Loucy (cell line): ENCODE results near the gene AGO3.
A peak's percentile ranks its signal among the peaks of the same experiment; 100 is the strongest.

ENCODE experiments used
- H2AFZ ChIP-seq: fragments of 200-600 bp; sonication (generic); 2 replicates; pipeline ENCODE4 v1.6.0; 2016; ENCODE audit warnings: antibody characterized with exemption, mild to moderate bottlenecking, low read length, moderate library complexity
- H3F3A ChIP-seq: fragments of 200-600 bp; 2 replicates; pipeline ENCODE4 v1.6.0; 2016; ENCODE audit warnings: antibody characterized with exemption, low read depth, mild to moderate bottlenecking
- H3K27me3 ChIP-seq: fragments of 200-600 bp; sonication (generic); 2 replicates; pipeline ENCODE4 v1.6.1; 2014; ENCODE audit warnings: low read length, mild to moderate bottlenecking; ENCODE audit not compliant: insufficient read depth, poor library complexity, severe bottlenecking
- H3K36me3 ChIP-seq: fragments of 200-600 bp; sonication (generic); 2 replicates; pipeline ENCODE4 v1.6.1; 2016; ENCODE audit warnings: low read length; ENCODE audit not compliant: insufficient read depth
- H3K4me1 ChIP-seq: fragments of 200-600 bp; sonication (generic); 2 replicates; pipeline ENCODE4 v1.5.1; 2014; ENCODE audit warnings: low read length, mild to moderate bottlenecking; ENCODE audit not compliant: insufficient read depth, poor library complexity, severe bottlenecking
- H3K4me2 ChIP-seq: fragments of 200-600 bp; sonication (generic); 2 replicates; pipeline ENCODE4 v1.6.0; 2014; ENCODE audit warnings: antibody characterized with exemption, low read length, low read depth, mild to moderate bottlenecking; ENCODE audit not compliant: poor library complexity, severe bottlenecking
- H3K4me3 ChIP-seq: fragments of 200-600 bp; sonication (generic); 2 replicates; pipeline ENCODE4 v1.5.1; 2014; ENCODE audit warnings: low read length, mild to moderate bottlenecking, mixed read lengths; ENCODE audit not compliant: poor library complexity, severe bottlenecking
- H3K79me2 ChIP-seq: fragments of 200-600 bp; sonication (generic); 2 replicates; pipeline ENCODE4 v1.6.1; 2014; ENCODE audit warnings: low read length; ENCODE audit not compliant: insufficient read depth
- H3K9ac ChIP-seq: fragments of 200-600 bp; sonication (generic); 2 replicates; pipeline ENCODE4 v1.6.0; 2014; ENCODE audit warnings: mild to moderate bottlenecking, low read depth, low read length, moderate library complexity; ENCODE audit not compliant: poor library complexity, severe bottlenecking
- H3K9me2 ChIP-seq: fragments of 200-600 bp; sonication (generic); replicated peaks from 2 replicates; pipeline ENCODE4 v1.6.1; 2016; ENCODE audit warnings: low read depth, low read length, mixed read lengths
- H3K9me3 ChIP-seq: fragments of 200-600 bp; sonication (generic); 2 replicates; pipeline ENCODE4 v1.6.1; 2014; ENCODE audit warnings: mild to moderate bottlenecking, antibody characterized with exemption, low read length, low read depth; ENCODE audit not compliant: insufficient read depth
- H4K20me1 ChIP-seq: fragments of 200-600 bp; sonication (generic); 2 replicates; pipeline ENCODE4 v1.6.0; 2014; ENCODE audit warnings: antibody characterized with exemption, low read length, mild to moderate bottlenecking; ENCODE audit not compliant: insufficient read depth, poor library complexity, severe bottlenecking
- EZH2phosphoT487 ChIP-seq: fragments of 200-600 bp; IDR thresholded peaks from 2 replicates; pipeline ENCODE4 v1.6.1; 2018; ENCODE audit warnings: antibody characterized with exemption, mild to moderate bottlenecking, moderate library complexity, borderline replicate concordance
- TF ChIP-seq, protein P1 (sequence below): fragments of 200-600 bp; sonication (generic); conservative IDR thresholded peaks from 2 replicates; pipeline ENCODE4 v1.5.1; 2014; ENCODE audit warnings: mild to moderate bottlenecking, antibody characterized with exemption, low read length

The AGO3 gene

DNA sequence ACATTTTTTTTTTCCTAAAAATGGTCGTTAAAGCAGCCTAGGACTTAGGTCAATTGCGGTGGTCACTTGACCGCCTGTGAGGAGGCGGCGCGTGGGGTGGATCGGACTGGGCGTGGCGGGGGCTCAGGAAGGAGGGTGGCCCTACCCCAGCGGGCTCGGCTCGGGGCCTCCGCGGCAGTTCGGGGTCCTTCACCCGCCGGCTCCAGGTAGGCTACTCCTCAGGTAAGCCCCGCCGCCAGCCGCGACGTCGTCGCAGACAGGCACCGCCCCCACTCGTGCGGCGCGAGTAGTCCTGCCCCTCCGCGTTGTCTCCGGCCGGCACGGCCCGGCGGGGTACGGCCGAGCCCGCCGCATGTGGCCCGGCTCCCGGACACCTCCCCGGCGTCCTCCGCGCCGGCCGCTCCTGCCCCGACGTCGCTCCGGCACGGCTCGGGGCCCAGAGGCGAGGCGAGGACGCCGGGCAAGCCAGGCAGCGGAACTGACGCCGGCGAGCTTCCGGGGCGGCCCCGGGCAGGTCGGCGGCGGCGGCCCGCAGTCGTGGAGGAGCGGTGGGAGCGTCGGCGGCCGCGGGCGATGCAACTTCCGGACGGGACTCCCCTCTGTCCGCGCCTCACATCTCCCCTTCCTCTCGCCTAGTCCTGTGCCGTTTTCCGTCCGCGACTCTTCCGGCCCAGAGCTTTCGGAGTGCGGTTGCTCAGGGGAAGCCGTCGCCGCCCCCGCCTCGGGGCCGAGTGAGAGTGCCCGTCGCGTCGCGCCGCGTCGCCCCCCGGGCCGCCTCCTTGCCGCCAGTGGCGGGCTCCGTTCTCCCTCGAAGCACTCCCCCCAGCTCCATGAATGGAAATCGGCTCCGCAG, at the start of gene AGO3:
AGO3 (plus strand) TSS at position 513 of the 853 bp plus-strand sequence; CDS start at position 835, 322 bp downstream.
- H3K9me3 ChIP-seq, result no peaks in the 10 kb centered on the region
- peak within 1 kb of the TSS; percentile 81 for H3K4me3 ChIP-seq
- H3K79me2 ChIP-seq, result peaks cover 54% of the 10 kb centered on the region
- peaks cover 40% of the 10 kb centered on the region for H3K4me1 ChIP-seq
- H4K20me1 ChIP-seq, result peaks cover 36% of the 10 kb centered on the region
- H3F3A ChIP-seq, result no peaks in the 10 kb centered on the region
- H3K36me3 ChIP-seq, result no peaks in the 10 kb centered on the region
- peak within 1 kb of the TSS; percentile 79 for H3K9ac ChIP-seq
- no peaks in the 10 kb centered on the region for H3K27me3 ChIP-seq
- TF ChIP-seq, protein P1, sequence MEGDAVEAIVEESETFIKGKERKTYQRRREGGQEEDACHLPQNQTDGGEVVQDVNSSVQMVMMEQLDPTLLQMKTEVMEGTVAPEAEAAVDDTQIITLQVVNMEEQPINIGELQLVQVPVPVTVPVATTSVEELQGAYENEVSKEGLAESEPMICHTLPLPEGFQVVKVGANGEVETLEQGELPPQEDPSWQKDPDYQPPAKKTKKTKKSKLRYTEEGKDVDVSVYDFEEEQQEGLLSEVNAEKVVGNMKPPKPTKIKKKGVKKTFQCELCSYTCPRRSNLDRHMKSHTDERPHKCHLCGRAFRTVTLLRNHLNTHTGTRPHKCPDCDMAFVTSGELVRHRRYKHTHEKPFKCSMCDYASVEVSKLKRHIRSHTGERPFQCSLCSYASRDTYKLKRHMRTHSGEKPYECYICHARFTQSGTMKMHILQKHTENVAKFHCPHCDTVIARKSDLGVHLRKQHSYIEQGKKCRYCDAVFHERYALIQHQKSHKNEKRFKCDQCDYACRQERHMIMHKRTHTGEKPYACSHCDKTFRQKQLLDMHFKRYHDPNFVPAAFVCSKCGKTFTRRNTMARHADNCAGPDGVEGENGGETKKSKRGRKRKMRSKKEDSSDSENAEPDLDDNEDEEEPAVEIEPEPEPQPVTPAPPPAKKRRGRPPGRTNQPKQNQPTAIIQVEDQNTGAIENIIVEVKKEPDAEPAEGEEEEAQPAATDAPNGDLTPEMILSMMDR, result no peak
- no peak for TF ChIP-seq EZH2phosphoT487
- no peaks in the 10 kb centered on the region for H3K9me2 ChIP-seq
- peak within 1 kb of the TSS; percentile 98 for H2AFZ ChIP-seq
- H3K4me2 ChIP-seq, result peak within 1 kb of the TSS; percentile 92

DNA sequence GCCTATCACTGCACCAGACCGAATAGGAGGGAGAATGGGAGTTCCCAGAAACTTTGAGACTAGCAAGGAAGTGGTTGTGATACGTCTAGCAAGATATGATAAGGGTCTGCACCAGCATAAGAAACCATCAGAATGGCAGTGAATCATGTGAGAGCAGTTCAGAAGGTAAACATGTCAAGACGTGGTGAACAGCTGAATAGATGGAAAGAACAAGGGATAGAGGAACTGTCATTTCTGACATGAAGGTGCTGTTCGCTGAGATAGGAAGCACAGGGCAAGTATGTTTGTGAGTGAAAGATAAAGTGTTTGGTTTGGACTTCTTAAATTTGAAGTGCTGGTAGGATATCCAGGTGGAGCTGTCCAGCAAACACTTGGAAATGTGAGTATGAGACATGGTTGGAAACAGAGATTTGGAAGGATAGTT, 49.0 kb upstream of the AGO3 start:
- no peak overlapping the region for H3K9ac ChIP-seq
- H2AFZ ChIP-seq, result no peak overlapping the region
- H3K4me1 ChIP-seq, result peaks cover 26% of the 10 kb centered on the region
- no peaks in the 10 kb centered on the region for H3K27me3 ChIP-seq
- no peaks in the 10 kb centered on the region for H3K9me3 ChIP-seq
- no peaks in the 10 kb centered on the region for H3K36me3 ChIP-seq
- H3F3A ChIP-seq, result no peaks in the 10 kb centered on the region
- H3K79me2 ChIP-seq, result peaks cover 37% of the 10 kb centered on the region
- H3K4me2 ChIP-seq, result no peak overlapping the region
- no peak for TF ChIP-seq EZH2phosphoT487
- TF ChIP-seq, protein P1, result no peak
- no peaks in the 10 kb centered on the region for H3K9me2 ChIP-seq
- H4K20me1 ChIP-seq, result peaks cover 22% of the 10 kb centered on the region
- H3K4me3 ChIP-seq, result no peak overlapping the region

DNA sequence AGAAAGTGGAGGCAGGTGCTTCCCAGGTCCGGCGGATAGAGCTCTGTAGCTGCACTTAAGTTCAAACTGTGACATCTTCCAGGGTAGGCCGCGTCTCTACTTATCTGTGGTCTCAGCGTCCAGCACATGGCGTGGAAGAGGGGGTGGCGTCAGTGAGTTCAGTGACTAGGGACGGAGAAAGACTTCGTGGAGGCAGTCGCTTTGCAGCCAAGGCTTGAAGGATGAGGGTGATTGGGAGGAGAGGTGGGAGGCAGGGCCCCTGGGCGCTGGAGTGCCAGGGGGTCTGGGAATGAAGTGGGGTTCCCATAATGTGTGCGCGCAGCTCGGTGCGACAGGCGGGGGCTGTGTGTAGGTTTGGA, 48.3 kb upstream of the AGO3 start:
- Histone ChIP-seq H3K27me3 (no peaks in the 10 kb centered on the region), H3K9ac (no peak overlapping the region), H4K20me1 (peaks cover 28% of the 10 kb centered on the region), H3K4me1 (peaks cover 32% of the 10 kb centered on the region), H3K9me2 (no peaks in the 10 kb centered on the region), H3K79me2 (peaks cover 44% of the 10 kb centered on the region), H2AFZ (0 out of 2 replicates have a peak overlapping the region, but pooled peaks have one; percentile 10), H3K4me2 (no peak overlapping the region), H3F3A (no peaks in the 10 kb centered on the region), H3K36me3 (no peaks in the 10 kb centered on the region), H3K9me3 (no peaks in the 10 kb centered on the region), H3K4me3 (no peak overlapping the region)
- TF ChIP-seq EZH2phosphoT487, result no peak
